B cell (primary cell): Measurements from ENCODE around the gene PCGF1. TPM values are rescaled to one million over a fixed set of nuclear protein-coding genes. Genes with fewer than 3 reads are reported as not detected.
A peak's percentile ranks its signal among the peaks of the same experiment; 100 is the strongest.

Experiments
- ATAC-seq: fragments of 200-7000 bp; cut with Tn5 transposase; one replicate; pipeline ENCODE4 v1.10.0; 2021; ENCODE audit warnings: low read depth, mild to moderate bottlenecking, moderate number of reproducible peaks, moderate library complexity
- CTCF ChIA-PET: fragments of 350-600 bp; sonication (Branson Sonifier 250); formaldehyde crosslinking; loops from one replicate; lab custom pipeline; 2021; ENCODE audit warnings: antibody characterized with exemption, inconsistent platforms; lab: Charles Lee
- POLR2A ChIA-PET: fragments of 350-600 bp; sonication (Branson Sonifier 250); formaldehyde crosslinking; loops from one replicate; lab custom pipeline; 2021; ENCODE audit warnings: antibody characterized with exemption; lab: Charles Lee
- DNase-seq: peaks from one replicate; pipeline ENCODE4 v3.0.0; 2013
- H2AFZ ChIP-seq: 2 replicates; pipeline ENCODE4 v1.6.1; 2012; ENCODE audit warnings: mild to moderate bottlenecking, low read depth, low read length; ENCODE audit not compliant: insufficient read depth, poor library complexity, severe bottlenecking
- H3K27ac ChIP-seq, 2 donors: 1 replicate in 1 of 2; 2 replicates in 1 of 2; pipeline ENCODE4 v1.5.1; 2012 to 2013; ENCODE audit warnings: low read length in 2 of 2, mild to moderate bottlenecking in 2 of 2, moderate library complexity in 1 of 2
- H3K27me3 ChIP-seq, 4 experiments: fragments of 200-600 bp in 1 of 4; sonication (generic) in 1 of 4; replicated peaks in 1 of 4; 1 replicate in 2 of 4; 2 replicates in 2 of 4; pipeline versions ENCODE4 v1.6.1 to v1.7.0; 2013 to 2016; ENCODE audit warnings: low read length in 3 of 4, mild to moderate bottlenecking in 2 of 4, mixed read lengths in 1 of 4, moderate library complexity in 1 of 4; ENCODE audit not compliant: insufficient read depth in 4 of 4, control insufficient read depth in 3 of 4; ENCODE audit errors: control extremely low read depth in 1 of 4
- H3K36me3 ChIP-seq, 2 experiments: replicated peaks in 1 of 2; 1 replicate in 1 of 2; 2 replicates in 1 of 2; pipeline versions ENCODE4 v1.6.1 to v1.7.1; 2013; ENCODE audit warnings: low read length in 1 of 2; ENCODE audit not compliant: insufficient read depth in 2 of 2, control insufficient read depth in 1 of 2; ENCODE audit errors: control extremely low read depth in 1 of 2, extremely low read depth in 1 of 2
- H3K4me1 ChIP-seq, 2 donors: fragments of 200-600 bp in 1 of 2; sonication (generic) in 1 of 2; 1 replicate in 1 of 2; 2 replicates in 1 of 2; pipeline versions ENCODE4 v1.5.1 to v1.6.1; 2013 to 2017; ENCODE audit warnings: low read length in 2 of 2; ENCODE audit not compliant: control insufficient read depth in 2 of 2, insufficient read depth in 2 of 2
- H3K4me2 ChIP-seq: replicated peaks from 2 replicates; pipeline ENCODE3; 2012; ENCODE audit warnings: mild to moderate bottlenecking, low read depth, low read length; ENCODE audit not compliant: poor library complexity, severe bottlenecking
- H3K4me3 ChIP-seq, 5 experiments: fragments of 200-600 bp in 1 of 5; sonication (generic) in 1 of 5; 1 replicate in 3 of 5; 2 replicates in 2 of 5; pipeline versions ENCODE4 v1.5.1 to v1.7.0; 2011 to 2016; ENCODE audit warnings: low read length in 4 of 5, mild to moderate bottlenecking in 4 of 5, low read depth in 2 of 5, control low read depth in 1 of 5, moderate library complexity in 1 of 5; ENCODE audit not compliant: insufficient read depth in 1 of 5; ENCODE audit errors: control extremely low read depth in 1 of 5, extremely low read depth in 1 of 5
- H3K79me2 ChIP-seq: fragments of 200-600 bp; sonication (generic); one replicate; pipeline ENCODE4 v1.6.0; 2016; ENCODE audit warnings: low read length; ENCODE audit not compliant: control insufficient read depth, insufficient read depth
- H3K9ac ChIP-seq: fragments of 200-600 bp; sonication (generic); 2 replicates; pipeline ENCODE4 v1.6.1; 2017; ENCODE audit warnings: mild to moderate bottlenecking, low read length, moderate library complexity
- H3K9me3 ChIP-seq, 3 donors: one replicate each; pipeline versions ENCODE4 v1.6.1 to v1.7.1; 2013; ENCODE audit warnings: low read length in 2 of 3; ENCODE audit not compliant: control insufficient read depth in 2 of 3, insufficient read depth in 1 of 3; ENCODE audit errors: control extremely low read depth in 1 of 3
- H4K20me1 ChIP-seq: 2 replicates; pipeline ENCODE4 v1.6.0; 2012; ENCODE audit warnings: mild to moderate bottlenecking, low read length; ENCODE audit not compliant: insufficient read depth, control insufficient read depth, poor library complexity, severe bottlenecking
- H3K27ac Mint-ChIP-seq: one replicate; pipeline ENCODE4 v1.8.0; 2021; ENCODE audit warnings: mixed read lengths
- H3K27me3 Mint-ChIP-seq: one replicate; pipeline ENCODE4 v1.8.0; 2021; ENCODE audit warnings: mixed read lengths
- H3K4me1 Mint-ChIP-seq: one replicate; pipeline ENCODE4 v1.8.0; 2021; ENCODE audit warnings: mixed read lengths
- H3K4me3 Mint-ChIP-seq: one replicate; pipeline ENCODE4 v1.8.0; 2021; ENCODE audit warnings: mixed read lengths
- H3K9me3 Mint-ChIP-seq: one replicate; pipeline ENCODE4 v1.8.0; 2022; ENCODE audit warnings: mixed read lengths; ENCODE audit not compliant: insufficient read depth
- EZH2 ChIP-seq: IDR thresholded peaks from 2 replicates; pipeline ENCODE4 v1.6.1; 2012; ENCODE audit warnings: borderline replicate concordance, low read depth, mild to moderate bottlenecking, moderate library complexity, low read length; ENCODE audit not compliant: insufficient read depth, poor library complexity, severe bottlenecking
- WGBS: methylation state at CpG from one replicate; pipeline ENCODE4 v1.1.5; 2013; ENCODE audit warnings: missing lambda C conversion rate; ENCODE audit not compliant: insufficient coverage; 5-methylcytosine and 5-hydroxymethylcytosine counted together
- intact Hi-C: fragments of 100-400 bp; cut with micrococcal nuclease; formaldehyde crosslinking; loops from one replicate; pipeline ENCODE4 v1.10.0; 2022
- polyA plus RNA-seq: library from polyadenylated mRNA; depleted of rRNA; stranded (reverse); fragments of >200 nt; gene quantifications from 2 replicates; pipeline ENCODE4 v1.2.3, GENCODE V29; 2012
- total RNA-seq, 2 donors: library from RNA; stranded (reverse); fragments of 120-200 nt in 1 of 2; gene quantifications; 1 replicate in 1 of 2; 2 replicates in 1 of 2; pipeline versions ENCODE4 v1.2.3 to v1.2.4, GENCODE V29; 2013 to 2022
- TF ChIP-seq, protein P1 (sequence below): fragments of 200-600 bp; IDR thresholded peaks from one replicate; pipeline ENCODE4 v1.8.0; 2022; ENCODE audit warnings: antibody characterized with exemption, mild to moderate bottlenecking

Gene PCGF1
- total and polyA plus RNA-seq, 2 donors (not counting 1 experiment from before 2014, with no cell fraction given): 21.9 to 40.1 TPM

DNA sequence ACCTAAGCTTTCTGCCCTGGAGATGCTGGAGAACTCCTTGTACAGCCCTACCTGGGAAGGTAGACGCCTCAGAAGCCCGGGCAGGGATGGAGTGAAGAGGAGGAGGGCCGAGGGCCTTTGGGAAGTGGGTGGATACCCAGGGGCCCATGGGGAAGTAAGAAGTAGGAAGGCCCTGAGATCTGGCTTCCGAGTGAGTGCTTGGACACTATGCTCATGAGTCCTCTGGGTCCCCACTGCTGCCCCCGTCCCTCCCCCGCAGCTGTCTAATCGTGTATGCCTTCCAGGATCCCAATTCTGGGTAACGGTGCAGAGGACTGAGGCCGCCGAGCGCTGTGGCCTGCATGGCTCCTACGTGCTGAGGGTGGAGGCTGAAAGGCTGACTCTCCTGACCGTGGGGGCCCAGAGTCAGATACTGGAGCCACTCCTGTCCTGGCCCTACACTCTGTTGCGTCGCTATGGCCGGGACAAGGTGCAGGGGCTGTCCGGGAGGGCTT, 48.2 kb upstream of the PCGF1 start:
- peaks cover 0 to 3% (median 0%) of the 10 kb centered on the region in 4 experiments for H3K27me3 ChIP-seq
- peak overlapping the region; percentile 97 for H3K4me2 ChIP-seq
- H3K9ac ChIP-seq: peak overlapping the region; percentile 96
- Mint-ChIP-seq H3K27me3 (no peaks in the 10 kb centered on the region), H3K4me3 (peak overlapping the region; percentile 96), H3K9me3 (no peaks in the 10 kb centered on the region), H3K4me1 (peaks cover 20% of the 10 kb centered on the region), H3K27ac (peak overlapping the region; percentile 94)
- H3K9me3 ChIP-seq: no peaks in the 10 kb centered on the region
- H3K79me2 ChIP-seq: peaks cover 11% of the 10 kb centered on the region
- ChIA-PET POLR2A (interaction anchor here (0.6 to 1.0 kb wide), 3 partner anchors 9 to 1342 kb away, joined by 3 read pairs; no protein-coding TSS in a partner anchor), CTCF (interaction anchor here (1.0 to 1.2 kb wide), 2 partner anchors 24 to 32 kb away, joined by 3 read pairs; no protein-coding TSS in a partner anchor)
- no peak for TF ChIP-seq EZH2
- TF ChIP-seq, protein P1, sequence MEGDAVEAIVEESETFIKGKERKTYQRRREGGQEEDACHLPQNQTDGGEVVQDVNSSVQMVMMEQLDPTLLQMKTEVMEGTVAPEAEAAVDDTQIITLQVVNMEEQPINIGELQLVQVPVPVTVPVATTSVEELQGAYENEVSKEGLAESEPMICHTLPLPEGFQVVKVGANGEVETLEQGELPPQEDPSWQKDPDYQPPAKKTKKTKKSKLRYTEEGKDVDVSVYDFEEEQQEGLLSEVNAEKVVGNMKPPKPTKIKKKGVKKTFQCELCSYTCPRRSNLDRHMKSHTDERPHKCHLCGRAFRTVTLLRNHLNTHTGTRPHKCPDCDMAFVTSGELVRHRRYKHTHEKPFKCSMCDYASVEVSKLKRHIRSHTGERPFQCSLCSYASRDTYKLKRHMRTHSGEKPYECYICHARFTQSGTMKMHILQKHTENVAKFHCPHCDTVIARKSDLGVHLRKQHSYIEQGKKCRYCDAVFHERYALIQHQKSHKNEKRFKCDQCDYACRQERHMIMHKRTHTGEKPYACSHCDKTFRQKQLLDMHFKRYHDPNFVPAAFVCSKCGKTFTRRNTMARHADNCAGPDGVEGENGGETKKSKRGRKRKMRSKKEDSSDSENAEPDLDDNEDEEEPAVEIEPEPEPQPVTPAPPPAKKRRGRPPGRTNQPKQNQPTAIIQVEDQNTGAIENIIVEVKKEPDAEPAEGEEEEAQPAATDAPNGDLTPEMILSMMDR: no peak
- no peak for ATAC-seq
- peak overlapping the region in 1 of 2 donors; percentile 76 for H3K27ac ChIP-seq
- peak overlapping the region; percentile 97 for H2AFZ ChIP-seq
- peaks cover 15% of the 10 kb centered on the region for H4K20me1 ChIP-seq
- H3K4me1 ChIP-seq: peaks cover 8 to 32% of the 10 kb centered on the region in 2 donors
- intact Hi-C loops: loop anchor here (1.0 to 10.0 kb wide), 3 partner anchors 19 to 161 kb away; partner anchors contain the start of genes CCDC142 and TTC31
- no peak for DNase-seq
- H3K4me3 ChIP-seq: peak overlapping the region in 4 of 5 experiments; percentile 73 to 99 (median 91)
- peaks cover 0 to 15% of the 10 kb centered on the region in 2 experiments for H3K36me3 ChIP-seq
- WGBS: 64% methylated on average over 15 of the region's 17 CpGs
